Rectal smooth muscle tissue (tissue), 1 donor: ENCODE measurements around the gene OR1K1.
"Not testable (repeated sequence)": the region's sequence is repeated elsewhere in the genome, so short reads cannot be mapped to it uniquely, and the experiment has no call there.

Experiments
- H3K27ac ChIP-seq: one replicate; pipeline ENCODE4 v1.7.0; 2013; ENCODE audit warnings: low read depth, low read length, inconsistent platforms
- H3K27me3 ChIP-seq: one replicate; pipeline ENCODE4 v1.7.0; 2013; ENCODE audit warnings: low read length; ENCODE audit not compliant: control insufficient read depth, insufficient read depth
- H3K36me3 ChIP-seq: one replicate; pipeline ENCODE4 v1.7.0; 2013; ENCODE audit warnings: low read length; ENCODE audit not compliant: control insufficient read depth, insufficient read depth
- H3K4me1 ChIP-seq: one replicate; pipeline ENCODE4 v1.7.0; 2013; ENCODE audit warnings: low read length; ENCODE audit not compliant: control insufficient read depth, insufficient read depth
- H3K4me3 ChIP-seq: one replicate; pipeline ENCODE4 v1.7.0; 2013; ENCODE audit warnings: low read length
- H3K9ac ChIP-seq: one replicate; pipeline ENCODE4 v1.7.0; 2013; ENCODE audit warnings: low read length

Gene OR1K1

GRCh38 chr9:122789256-122790046 is 10.5 kb upstream of the OR1K1 start:
- no peaks in the 10 kb centered on the region for H3K36me3 ChIP-seq
- no peaks in the 10 kb centered on the region for H3K4me1 ChIP-seq
- H3K27me3 ChIP-seq = no peaks in the 10 kb centered on the region
- H3K27ac ChIP-seq = no peak overlapping the region
- H3K4me3 ChIP-seq = no peak overlapping the region
- no peak overlapping the region for H3K9ac ChIP-seq

- no peak overlapping the region for H3K4me3 ChIP-seq
- no peak overlapping the region for H3K9ac ChIP-seq
- H3K36me3 ChIP-seq = no peaks in the 10 kb centered on the region
- no peaks in the 10 kb centered on the region for H3K27me3 ChIP-seq
- no peaks in the 10 kb centered on the region for H3K4me1 ChIP-seq
- H3K27ac ChIP-seq = no peak overlapping the region
Measured at GRCh38 chr9:122791872-122792669, 7.9 kb upstream of the OR1K1 start.

DNA sequence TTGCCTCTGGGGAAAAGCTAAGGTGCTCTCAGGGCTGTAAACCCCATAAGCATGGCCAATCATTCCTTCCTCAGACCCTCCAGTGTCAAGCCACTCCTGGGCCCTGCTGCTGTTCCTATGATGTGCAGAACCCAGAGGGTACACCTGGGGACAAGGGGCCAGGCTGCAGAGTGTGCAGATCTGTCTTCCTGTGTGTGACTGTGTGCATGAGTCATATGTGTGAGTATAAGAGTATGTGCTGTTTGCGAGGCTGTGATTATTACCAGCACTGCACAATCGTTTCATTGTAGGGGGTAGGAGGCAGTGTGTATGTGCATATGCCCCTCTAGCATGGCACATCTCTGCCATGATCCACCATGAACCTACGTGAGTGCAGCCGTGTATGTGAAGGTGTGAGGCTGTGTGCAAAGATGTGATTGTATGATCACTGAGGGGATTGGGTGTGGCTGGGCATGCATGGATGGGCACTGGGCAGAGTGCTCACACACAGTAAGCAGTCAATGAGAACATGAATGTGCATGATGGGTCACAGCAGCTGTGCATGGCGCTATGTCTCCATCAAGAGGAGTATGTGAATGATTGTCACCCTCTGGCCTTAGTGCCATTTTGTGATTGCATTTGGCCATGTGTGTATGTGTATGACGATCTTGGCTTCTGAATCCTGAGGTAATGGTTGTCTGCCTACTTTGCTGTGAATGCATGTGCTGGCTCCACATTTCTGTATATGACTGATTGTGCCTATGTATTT is 2.4 kb upstream of the OR1K1 start:
- Histone ChIP-seq H3K9ac (no peak overlapping the region), H3K4me1 (no peaks in the 10 kb centered on the region), H3K27me3 (no peaks in the 10 kb centered on the region), H3K27ac (no peak overlapping the region), H3K4me3 (no peak overlapping the region), H3K36me3 (no peaks in the 10 kb centered on the region)

GRCh38 chr9:122806661-122807060 is 6.7 kb downstream of the OR1K1 start:
- Histone ChIP-seq H3K4me1 (no peaks in the 10 kb centered on the region), H3K9ac (no peak overlapping the region), H3K27ac (no peak overlapping the region), H3K36me3 (no peaks in the 10 kb centered on the region), H3K27me3 (no peaks in the 10 kb centered on the region), H3K4me3 (no peak overlapping the region)

DNA sequence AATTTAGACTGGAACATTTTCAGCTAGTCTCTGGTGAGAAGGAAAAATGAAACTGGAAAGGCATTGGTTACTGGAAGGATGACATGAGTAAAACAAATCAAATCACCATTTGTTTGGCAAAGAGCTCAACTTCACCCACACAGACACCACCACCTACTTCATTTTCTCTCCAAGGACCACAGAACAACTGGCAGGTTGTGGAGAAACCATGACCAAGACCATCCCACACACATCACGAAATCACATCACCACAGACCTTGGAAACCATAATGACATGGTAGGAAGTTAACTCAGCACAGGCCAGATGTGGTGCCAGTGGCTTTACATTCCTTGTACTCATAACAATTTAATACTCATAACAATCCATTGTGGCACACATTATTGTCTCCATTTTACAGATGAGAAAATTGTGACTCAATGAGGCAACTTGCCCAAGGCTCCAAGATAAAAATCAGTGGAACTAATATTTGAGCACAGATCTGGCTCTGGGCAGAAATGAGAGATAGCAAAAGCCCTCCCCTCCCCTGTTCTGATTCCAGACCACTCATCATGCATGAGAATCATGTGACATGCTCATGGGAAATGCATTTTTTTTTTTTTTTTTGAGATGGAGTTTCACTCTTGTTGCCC is 7.5 kb downstream of the OR1K1 start:
- no peaks in the 10 kb centered on the region for H3K36me3 ChIP-seq
- H3K4me3 ChIP-seq = no peak overlapping the region
- H3K9ac ChIP-seq = no peak overlapping the region
- no peaks in the 10 kb centered on the region for H3K4me1 ChIP-seq
- H3K27me3 ChIP-seq = no peaks in the 10 kb centered on the region
- H3K27ac ChIP-seq = no peak overlapping the region

- H3K4me1 ChIP-seq = no peaks in the 10 kb centered on the region
- H3K27ac ChIP-seq = no peak overlapping the region
Measured at GRCh38 chr9:122808141-122808540, 8.2 kb downstream of the OR1K1 start.

DNA sequence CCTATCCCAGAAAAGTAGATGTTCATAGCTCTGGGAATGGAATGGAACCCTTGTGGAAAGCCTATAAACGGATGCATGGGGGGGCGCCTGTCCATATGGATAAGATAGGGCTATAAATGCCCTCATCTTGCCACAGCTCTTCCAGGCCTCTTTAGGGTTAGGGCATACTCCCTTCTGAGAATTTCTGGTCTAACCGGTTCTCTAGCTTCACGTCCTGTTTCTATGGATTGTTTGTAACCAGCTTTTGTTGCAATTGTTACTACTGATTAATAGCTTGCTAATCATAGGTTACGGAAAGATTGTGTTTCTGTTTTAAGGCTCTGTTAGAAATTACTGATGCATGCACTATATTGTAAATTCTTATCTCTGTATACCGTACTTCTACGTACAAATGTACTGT is 9.3 kb downstream of the OR1K1 start:
- not testable (repeated sequence) for H3K36me3 ChIP-seq, H3K27ac ChIP-seq, H3K9ac ChIP-seq, H3K27me3 ChIP-seq, H3K4me3 ChIP-seq, H3K4me1 ChIP-seq

More at GRCh38 chr9:122808141-122808540, 8.2 kb downstream of the OR1K1 start:
- H3K27me3 ChIP-seq = no peaks in the 10 kb centered on the region
- H3K9ac ChIP-seq = no peak overlapping the region
- H3K36me3 ChIP-seq = no peaks in the 10 kb centered on the region
- H3K4me3 ChIP-seq = no peak overlapping the region

DNA sequence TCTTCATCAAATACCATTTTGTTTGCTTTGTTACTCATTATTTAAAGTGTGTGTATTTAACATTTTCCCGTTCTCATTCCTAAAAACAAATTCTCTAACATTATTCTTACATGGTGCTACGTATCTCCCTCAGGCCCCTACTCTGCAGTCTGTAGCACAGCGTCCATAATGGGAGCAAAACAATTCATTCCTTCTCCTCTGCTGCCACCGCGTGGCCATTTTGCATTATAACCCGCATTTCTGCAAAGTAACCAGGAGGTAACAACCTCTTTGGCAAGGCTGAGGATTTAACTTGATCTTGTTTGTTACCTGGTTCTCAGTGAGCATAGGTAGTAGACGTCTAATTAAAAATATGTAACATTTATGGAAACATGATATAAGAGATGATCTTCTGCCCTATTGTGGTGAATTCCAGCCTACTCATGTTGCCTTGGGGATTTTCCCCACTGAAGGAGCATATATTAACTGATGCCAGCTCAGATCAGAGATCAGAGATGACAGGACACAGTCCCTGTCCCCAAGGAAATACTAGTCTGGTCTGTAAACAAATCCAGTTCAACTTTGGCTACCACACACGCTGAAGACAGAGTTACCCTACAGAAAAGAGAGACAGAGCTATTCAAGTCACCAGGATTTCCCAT is 10.5 kb downstream of the OR1K1 start:
- Histone ChIP-seq H3K27me3 (no peaks in the 10 kb centered on the region), H3K36me3 (no peaks in the 10 kb centered on the region), H3K9ac (no peak overlapping the region), H3K27ac (no peak overlapping the region), H3K4me1 (no peaks in the 10 kb centered on the region), H3K4me3 (no peak overlapping the region)

DNA sequence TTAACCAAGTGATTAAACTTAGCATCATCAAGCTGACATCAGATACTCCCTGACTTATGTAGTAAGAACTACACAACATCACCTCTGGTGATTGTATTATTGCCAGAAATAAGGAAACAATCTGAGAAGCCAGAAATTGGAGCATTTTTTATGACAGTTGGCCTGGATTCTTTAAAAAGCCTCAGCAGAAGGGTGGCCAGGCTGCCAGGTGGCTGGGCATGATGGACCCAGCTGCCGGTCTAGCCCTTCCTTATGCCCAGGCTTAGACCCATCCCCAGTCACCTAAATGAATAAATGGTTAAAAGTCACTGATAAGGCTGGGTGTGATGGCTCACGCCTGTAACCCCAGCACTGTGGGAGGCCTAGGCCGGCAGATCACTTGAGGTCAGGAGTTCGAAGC is 12.8 kb downstream of the OR1K1 start:
- H3K4me1 ChIP-seq = no peaks in the 10 kb centered on the region
- no peak overlapping the region for H3K27ac ChIP-seq
- no peaks in the 10 kb centered on the region for H3K27me3 ChIP-seq
- no peak overlapping the region for H3K9ac ChIP-seq
- no peaks in the 10 kb centered on the region for H3K36me3 ChIP-seq
- H3K4me3 ChIP-seq = no peak overlapping the region

- no peak overlapping the region for H3K27ac ChIP-seq
- no peaks in the 10 kb centered on the region for H3K27me3 ChIP-seq
- no peak overlapping the region for H3K4me3 ChIP-seq
- no peaks in the 10 kb centered on the region for H3K4me1 ChIP-seq
- no peak overlapping the region for H3K9ac ChIP-seq
- H3K36me3 ChIP-seq = no peaks in the 10 kb centered on the region
Measured at GRCh38 chr9:122814545-122814944, 14.6 kb downstream of the OR1K1 start.

DNA sequence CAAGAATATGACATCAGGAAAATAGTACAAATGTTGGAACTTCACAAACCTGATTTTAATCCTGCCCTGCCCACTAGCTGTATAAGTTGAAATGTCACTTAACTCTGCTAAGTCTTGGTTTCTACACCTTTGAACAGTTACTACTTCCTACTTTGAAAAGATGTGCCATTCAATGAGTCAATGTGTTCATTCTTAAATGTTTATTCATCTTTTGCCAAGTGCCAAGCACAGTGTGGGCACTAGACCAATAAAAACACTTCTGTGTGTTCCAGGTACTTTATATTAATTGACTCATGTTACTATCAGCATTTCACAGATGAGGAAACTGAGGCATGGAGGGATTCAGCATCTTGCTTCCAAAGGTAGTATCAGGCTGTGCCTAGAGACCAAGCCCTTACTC is 15.6 kb downstream of the OR1K1 start:
- Histone ChIP-seq H3K4me1 (no peaks in the 10 kb centered on the region), H3K36me3 (no peaks in the 10 kb centered on the region), H3K9ac (no peak overlapping the region), H3K27ac (no peak overlapping the region), H3K4me3 (no peak overlapping the region), H3K27me3 (no peaks in the 10 kb centered on the region)
